Amniotic stem cell (primary cell): ENCODE data around the gene FOXE1.

Experiments
- DNase-seq: peaks from one replicate; lab custom pipeline; 2025; lab: John Stamatoyannopoulos, UW

The FOXE1 gene

DNA sequence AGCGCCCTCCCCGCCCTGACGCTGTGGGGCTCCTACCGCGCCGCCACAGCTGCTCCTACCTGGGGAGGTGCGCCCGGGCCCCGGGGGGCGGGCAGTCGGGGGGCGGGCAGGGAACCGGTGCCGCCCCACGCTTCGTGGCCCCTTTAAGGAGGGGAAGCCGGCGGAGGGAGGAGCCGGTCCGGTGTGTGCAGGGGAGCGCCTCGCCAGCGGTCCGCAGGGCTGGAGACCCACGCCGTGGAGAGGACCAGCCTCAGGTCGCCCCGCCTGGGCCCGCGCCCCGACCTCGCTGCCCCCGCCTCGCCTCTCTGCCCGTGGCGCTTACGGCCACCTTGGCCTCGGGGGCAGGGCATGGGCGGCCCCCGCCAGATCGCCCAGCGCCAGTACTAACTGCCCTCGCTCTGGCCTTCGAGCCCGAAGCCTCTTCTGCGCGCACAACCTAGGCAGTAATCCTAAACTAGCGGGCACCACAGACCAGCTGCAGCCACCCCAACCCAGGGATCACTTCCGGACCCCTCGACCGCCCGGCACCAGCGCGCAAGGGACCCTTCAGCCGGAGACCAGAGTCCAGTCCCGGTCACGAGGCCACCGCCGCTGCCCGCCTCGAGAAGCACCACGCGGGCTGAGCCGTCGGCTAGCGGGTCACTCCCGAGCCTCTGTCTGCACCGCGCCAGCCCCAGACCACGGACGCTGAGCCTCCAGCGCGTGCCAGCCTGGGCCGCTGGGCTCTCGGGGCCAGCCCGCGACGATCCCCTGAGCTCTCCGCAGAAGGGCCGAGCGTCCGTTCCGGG, at the start of gene FOXE1:
TSS of gene FOXE1 (plus strand) at position 171 of the 788 bp plus-strand sequence. CDS start 689 bp downstream, outside the sequence.
- no peak for DNase-seq

DNA sequence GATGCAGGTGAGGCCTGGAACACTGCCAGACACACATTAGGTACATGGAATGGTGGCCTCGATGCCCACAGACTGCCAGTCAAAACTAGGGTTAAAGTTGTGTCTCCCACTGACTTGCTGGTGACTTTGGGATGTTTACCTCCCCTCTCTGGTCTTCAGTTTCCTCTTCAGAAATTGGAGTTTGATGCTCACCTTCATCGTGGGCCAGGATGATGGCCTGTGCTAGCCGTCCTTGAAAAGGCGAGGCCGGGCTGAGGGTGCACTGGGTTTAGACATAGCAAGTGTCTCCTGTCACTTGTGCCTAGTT, 49.0 kb upstream of the FOXE1 start:
- no peak for DNase-seq

DNA sequence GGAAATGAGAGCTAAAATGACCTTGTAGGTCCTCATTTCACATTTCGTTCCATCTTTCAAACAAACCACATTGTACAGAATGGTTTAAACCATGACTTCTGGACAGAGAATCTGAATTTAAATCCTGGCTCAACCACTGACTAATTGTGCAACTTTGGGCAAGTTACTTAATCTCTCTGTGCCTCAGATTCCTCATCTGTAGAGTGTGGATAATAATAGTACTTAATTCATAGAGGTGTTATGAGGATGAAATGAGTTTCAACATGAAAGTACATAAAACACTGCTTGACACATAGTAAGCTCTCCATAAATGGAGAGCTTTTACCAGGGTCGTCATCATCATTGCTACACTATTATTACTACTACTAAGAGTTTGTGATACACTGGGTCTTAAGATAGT, 46.3 kb upstream of the FOXE1 start:
- DNase-seq = no peak

DNA sequence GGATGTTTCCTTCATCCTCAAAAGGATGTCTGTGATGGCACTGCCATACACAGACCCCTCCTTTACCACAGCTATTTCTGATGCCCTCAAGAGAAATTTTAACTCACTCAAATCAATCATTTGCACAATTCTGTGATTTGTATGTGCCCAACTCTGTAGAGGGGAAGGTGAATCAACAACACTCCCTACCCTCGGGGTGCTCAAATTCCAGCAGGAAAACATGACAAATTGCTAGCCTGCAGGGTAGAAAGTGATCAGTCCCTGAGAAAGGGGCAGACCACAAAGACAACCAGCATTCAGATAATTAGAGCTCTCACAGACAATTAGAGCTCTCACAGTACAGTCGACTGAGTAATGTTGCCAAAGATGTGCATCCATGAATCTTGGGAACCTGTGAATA, 45.3 kb upstream of the FOXE1 start:
- DNase-seq = no peak

DNA sequence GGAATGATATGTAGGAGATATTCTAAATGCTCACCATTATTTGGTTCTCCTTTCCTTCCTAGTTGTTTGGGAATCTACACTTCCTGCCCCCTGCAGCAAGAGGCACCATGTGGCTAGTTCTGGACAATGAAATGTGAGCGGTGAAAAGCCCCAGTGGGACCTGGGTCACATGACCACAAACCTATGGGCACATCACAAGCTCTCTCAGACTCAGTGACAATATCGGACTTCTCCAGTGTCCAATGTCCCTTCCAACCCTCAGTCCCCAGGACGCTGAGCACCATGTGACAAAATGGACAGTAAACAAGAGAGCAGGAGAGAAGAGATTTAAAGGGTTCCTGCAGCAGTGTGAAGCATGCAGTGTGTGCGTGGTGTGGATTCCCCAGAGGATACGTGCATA, 44.6 kb upstream of the FOXE1 start:
- DNase-seq = no peak

DNA sequence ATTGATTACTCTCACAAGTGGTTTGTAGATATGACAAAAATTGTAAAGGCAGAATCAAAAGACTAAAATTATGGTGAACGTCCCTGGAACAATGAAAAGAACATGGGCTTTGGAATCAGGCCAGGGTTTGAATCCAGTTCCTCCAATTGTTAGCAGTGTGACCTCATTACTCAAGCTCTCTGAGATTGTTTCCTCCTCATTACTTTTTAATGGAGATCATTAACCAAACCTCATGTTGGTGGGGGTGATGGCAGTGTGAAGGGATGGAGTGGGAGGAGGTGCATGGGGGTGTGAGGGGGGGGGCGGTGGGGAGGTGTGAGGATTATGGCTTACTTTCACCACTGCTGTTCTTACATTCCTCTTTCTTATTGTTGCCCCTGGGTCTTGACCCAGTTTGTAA, 44.1 kb upstream of the FOXE1 start:
- no peak for DNase-seq

DNA sequence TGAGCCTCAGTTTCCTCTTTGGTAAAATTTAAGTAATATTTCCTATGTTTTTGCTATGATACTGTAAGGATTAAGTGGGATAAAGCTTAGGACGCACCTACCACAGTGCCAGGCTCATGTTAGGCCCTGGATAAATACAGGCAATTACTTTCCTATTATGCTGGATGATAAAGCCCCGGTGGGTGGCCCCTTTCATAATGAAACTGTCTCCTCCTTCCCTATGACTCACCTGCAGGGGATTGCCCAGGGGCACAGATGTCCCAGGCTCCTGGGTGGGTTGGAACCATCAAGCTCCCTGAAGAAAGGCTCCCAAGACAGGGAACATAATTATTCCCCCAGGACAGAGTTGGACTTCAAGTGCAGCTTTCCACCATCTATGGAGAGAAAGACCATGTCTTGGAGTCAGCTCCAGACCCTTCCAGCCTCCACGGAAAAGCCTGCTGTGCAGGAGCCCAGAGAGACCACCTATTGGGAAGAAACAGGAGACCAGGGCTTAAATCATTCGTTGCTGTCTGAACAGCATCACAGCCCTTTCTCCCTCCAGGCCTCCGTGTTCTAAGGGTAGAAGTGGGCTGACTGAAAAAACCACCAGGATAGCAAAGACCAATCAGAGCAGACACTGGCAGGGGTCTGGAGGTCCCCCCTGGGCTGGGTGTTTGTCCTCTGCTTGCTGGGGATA, 43.2 kb upstream of the FOXE1 start:
- no peak for DNase-seq

DNA sequence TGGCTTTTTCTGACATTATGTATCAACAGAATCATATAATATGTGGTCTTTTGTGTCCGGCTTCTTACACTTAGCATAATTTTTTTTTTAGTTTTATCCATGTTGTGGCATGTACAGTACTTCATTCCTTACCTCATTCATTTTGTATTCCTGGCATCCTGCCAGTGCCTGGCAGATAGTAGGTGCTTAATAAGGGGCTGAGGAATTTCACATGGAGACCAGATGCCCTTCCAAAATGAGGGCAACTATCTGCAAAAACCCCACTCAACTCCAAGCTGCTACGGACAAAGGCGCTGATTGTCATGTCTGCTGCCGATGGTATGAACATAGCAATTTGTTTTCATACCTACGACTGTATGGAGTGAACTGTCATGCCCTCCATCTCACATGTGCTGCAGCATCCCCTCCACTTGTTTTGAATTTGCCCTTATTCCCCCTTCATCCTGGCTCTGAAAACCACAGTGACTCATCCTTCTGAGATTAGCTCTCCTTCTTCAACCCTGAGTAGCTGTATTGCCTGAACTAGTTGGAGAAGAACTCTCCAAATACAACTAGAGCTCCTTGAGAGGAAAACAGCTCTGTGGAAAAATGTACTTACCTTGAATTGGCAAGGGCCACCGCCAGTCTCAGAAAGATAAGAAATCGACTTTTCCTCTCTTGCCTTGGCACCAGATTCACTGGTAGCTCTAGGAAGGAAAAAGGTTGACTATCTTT, 41.3 kb upstream of the FOXE1 start:
- DNase-seq = no peak

DNA sequence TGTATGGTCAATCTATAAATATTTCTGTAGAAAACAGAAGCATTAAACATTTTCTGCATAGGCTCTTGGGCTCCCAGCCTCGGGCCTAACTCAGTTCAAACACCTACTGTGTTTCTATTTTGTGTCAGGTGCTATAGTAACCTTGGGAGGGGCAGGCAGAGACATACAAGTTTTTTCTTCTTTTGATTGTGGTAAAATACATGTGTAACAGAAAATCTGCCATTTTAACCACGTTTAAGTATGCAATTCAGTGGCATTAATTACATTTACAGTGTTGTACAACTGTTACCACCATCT, 40.8 kb upstream of the FOXE1 start:
- DNase-seq = no peak

DNA sequence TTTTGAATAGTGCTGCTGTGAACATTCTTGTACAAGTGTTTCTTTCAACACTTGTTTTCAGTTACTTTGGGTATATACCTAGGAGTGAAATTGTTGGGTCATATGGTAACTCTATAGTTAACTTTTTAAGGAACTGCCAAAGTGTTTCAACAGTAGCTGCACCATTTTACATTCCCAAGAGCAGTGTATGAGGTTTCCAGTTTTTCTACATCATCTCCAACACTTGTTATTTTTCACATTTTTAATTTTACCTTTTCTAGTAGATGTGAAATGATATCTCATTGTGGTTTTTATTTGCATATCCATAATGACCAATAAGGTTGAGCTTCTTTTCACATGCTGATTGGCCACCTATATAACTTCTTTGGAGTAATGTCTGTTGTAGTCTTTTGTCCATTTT, 40.0 kb upstream of the FOXE1 start:
- no peak for DNase-seq

DNA sequence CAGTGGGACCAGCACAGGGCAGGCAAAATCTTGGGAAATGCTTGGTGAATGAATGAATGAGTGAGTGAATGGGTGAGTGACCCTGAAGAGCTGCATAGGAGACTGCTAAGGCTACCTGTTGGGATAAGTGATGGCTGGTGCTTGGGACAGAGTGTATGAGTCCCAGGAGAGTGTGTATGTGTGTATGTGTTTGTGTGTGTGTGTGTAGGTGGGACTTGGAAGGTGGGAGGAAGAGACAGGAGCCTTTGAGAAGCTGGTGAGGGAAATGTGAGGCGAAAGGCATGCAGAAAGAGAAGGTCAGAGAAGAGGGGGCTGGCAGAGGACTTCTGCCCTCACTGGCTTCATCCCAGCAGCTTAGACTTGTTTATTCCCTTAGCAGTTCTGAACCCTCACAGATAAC, 33.3 kb upstream of the FOXE1 start:
- DNase-seq = no peak

DNA sequence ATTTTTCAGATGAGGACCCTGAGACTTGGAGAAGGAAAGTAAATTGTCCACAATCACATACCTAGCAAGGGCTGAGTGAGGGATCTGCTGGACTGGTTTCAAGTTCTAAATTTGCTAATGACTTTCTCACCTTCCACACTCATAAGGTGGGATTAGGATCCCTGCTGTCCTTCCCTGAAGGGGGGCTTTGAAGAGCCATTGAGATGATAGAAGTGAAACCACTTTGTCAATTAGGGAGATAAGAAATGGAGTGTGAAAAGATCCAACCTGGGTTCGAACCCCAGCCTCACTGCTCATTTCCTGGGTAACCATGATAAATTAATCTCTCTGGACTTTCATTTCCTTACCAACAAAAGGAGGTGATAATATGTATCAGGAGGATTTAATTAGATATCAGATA, 32.7 kb upstream of the FOXE1 start:
- DNase-seq = no peak

DNA sequence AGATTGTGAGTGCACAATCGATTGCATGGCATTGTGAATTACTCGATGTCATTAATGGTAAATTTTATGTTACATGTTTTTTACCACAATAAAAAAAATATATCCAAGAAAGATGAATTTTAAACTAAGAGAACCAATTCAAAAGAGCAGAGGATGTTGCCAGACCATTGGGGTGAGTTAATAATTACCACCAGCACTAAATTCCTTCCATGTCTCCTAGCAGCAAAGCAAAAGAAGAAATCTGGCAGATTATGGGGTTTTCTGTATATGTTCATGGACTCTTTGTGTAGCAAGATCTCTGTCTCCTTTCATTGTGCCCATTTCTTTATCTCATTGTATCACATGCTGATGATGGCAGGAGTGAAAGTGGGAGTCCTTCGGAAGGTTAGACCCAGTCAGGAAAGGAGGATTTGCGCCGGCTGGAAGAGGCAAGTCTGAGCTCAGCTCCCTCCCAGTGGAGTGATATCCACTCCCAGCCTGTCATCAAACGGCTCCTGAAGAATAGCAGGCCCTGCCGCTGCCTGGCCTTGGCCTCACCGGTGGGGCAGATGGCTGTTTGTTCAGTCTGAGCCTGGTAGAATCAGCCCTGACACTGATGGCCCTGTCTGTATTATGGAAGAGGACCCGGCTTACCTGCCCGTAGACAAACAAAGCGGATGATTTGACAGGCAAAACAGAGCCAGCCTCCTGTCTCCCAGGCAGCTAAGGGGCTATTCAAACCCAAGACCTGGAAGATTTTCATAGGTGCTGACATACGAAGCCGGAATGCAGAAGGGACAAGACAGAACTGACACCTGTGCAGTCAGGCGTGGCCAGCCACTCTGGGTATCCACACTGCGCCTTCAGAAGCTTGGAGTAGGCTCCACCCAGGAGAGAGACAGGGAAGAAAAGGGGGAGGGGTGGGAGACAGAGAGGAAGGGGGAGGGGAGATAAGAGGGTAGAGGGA, 21.9 kb upstream of the FOXE1 start:
- DNase-seq = no peak

DNA sequence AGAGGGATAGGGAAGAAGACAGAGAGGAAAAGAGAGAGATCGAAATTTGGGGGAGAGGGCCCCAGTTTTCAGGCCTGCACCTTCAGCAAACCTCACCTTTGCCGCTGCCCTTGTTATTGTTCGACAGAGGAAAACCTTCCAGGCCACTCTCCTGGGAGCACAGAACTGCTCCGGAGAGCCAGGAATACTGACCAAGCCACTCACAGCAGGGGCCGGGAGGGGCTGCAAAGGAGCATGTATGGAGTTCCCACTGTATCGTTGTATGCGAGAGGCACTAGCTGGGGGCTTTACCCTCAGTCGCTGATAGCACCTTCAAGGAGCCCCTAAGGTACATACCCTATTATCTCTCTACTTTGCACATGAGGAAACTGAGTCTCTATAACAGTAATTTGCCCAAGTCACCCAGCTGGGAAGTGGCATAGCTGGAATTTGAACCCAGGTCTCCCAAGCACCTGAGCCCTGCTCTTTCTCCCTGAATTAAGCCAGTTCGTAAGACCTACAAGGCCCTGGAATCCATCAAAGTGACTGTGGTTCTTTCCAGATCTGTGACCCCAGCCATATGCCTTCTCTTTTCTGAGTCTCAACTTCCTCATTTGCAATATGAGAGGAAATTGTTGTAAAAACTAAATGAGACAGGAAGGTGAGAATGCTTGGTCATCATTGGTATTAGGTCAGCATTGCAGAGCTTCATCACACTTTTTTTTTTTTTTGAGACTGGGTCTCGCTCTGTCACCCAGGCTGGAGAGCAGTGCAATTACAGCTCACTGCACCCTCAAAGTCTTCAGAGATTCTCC, 21.0 kb upstream of the FOXE1 start:
- DNase-seq = no peak

DNA sequence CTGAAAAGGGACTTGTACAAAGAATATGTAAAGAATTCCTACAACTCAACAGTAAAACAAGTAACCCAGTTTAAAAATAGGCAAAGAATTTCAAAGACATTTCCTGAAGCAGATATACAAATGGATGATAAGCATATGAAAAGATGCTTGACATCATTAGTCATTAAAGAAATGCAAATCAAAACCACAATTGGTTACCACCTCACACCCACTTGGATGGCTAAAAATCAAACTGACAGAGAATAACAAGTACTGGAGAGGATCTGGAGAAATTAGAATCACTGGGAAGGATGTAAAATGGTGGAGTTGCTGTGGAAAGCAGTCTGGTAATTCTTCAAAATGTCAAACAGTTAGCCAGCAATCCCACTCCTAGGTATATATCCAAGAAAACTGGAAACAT, 12.5 kb upstream of the FOXE1 start:
- DNase-seq = no peak

DNA sequence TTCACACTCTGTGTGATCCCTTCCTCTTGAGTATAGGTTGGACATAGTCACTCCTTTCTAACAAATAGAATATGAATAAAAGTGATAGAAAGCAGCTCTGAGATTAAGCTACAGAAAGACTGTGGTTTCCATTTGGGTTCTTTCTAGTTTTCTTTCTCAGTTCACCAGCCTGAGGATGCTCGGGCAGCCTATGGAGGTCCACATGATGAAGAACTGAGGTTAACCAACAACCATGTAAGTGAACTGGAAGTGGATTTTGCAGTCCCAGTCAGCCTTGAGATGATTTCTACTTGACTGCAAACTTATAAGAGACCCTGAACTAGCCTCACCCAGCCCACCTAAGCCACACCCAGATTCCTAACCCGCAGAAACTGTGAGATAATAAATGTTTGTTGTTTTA, 10.1 kb upstream of the FOXE1 start:
- no peak for DNase-seq

DNA sequence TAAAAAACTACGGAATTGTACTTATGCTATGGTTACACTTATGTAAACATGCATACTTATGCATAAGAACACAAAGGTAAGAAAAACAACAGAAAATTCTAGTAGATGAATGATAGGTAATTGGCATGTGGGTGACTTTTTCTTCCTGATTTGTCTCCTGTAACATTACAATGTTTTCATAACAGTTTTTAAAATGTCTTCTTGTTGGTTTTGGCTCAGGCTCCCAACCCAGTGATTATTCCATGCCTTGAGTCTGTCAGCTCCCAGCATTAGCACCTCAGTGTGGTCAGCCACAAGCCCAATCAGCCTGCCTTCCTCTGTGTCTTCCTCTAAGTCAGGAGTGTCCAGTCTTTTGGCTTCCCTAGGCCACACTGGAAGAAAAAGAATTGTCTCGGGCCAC, 7.9 kb upstream of the FOXE1 start:
- DNase-seq = no peak

DNA sequence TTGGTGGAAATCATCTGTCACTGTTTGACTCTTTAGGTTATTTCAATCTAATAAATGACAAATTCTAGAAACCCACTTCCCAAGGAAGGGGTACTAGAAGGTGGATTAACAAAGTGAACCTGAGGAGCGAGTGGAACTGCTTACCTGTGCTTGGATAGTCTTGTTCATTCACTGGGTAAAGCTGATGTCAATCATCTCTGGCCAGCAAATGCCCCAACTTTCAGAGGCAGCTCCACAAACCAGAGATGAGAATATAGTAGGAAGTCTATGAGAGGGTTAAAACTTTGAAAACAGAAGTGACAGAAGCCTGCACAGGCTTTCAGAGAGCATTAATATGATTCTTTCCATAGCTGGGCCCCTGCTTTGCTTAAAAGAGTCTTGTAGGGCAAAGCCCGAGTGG, 7.3 kb upstream of the FOXE1 start:
- DNase-seq = no peak

DNA sequence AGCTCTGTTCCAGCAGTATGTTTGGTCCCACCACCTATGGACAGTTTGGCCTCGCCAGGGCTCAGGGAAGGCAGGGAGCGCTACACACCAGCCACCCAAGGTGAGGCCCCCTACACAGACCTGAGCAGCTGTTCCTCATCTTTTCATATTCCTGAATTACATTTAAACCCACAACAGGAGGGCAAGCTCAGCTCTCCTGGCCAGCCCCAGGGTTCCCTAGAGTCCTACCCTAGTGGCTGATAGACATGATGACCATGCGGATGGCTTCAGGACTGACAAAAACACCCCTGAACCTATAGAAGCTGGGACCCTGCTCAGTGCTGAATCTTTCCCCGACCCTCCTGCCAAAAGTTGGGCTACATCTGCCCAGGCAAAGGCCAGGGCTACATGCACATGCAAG, 6.7 kb upstream of the FOXE1 start:
- no peak for DNase-seq

DNA sequence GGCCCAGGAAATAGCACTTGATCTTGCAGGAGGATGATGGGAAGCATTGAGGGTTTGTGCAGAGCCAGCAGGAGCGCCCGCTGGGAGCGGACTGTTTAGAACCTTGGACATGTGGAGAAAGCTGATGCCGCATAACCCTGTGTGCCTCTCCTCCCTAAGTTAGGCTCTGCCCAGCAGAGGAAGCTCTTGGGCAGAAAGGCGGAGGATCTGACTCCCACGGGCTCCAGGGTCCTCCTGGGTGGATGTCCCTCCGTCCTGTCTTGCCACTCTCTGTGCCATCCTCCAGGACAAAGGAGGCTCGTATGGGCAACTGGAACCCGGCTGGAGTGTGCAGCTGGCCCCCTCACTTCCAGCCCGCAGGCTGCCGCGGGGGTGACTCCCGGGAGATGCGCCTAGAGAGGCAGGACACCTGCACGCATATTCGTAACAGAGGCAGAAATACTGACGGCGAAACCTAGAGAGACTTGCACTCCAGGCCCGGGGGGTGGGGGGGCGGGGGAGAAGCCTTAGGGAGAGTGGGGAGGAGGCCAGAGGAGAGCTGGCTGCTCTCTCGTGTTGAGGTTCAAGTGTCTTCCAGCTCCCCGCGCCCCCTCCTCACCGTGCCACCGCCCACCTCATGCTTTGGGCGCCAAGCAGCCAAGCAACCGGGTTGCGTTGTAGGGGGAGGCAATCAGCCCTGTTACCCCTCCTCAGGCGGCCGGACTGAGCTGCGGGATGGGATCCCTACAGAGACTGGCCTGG, 5.4 kb upstream of the FOXE1 start:
- DNase-seq = no peak

DNA sequence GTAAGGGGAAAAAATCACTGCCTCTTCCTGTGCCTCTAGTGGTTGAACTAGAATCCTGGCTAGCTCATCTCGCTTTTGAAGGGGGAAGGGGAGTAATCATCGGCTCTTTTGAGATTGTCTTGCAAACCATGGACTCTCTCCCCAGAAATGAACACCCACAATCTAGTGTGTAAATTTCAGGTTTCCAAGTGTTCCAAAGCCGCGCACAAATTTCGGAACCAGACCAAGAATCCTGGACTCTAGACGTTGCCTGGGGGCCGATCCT, 4.9 kb upstream of the FOXE1 start:
- DNase-seq = no peak
